HEK293T (cell line): ENCODE measurements around the gene BBX.

Source experiments
- CTCF ChIA-PET: fragments of 350-600 bp; formaldehyde crosslinking; extraction: SDS; loops from one replicate; lab custom pipeline; 2021; ENCODE audit warnings: antibody characterized with exemption, inconsistent platforms; lab: Yijun Ruan, JAX
- POLR2A ChIA-PET: fragments of 350-600 bp; formaldehyde crosslinking; extraction: SDS; loops from one replicate; lab custom pipeline; 2020; ENCODE audit warnings: antibody characterized with exemption, inconsistent platforms; lab: Yijun Ruan, JAX
- DNase-seq: peaks from one replicate; pipeline ENCODE4 v3.0.0; 2012; ENCODE audit warnings: mixed read lengths; ENCODE audit errors: extremely low spot score
- ARNT ChIP-seq: fragments of 450-650 bp; IDR thresholded peaks from 2 replicates; pipeline ENCODE4 v1.6.1; 2017; ENCODE audit warnings: mild to moderate bottlenecking
- BHLHE40 ChIP-seq: fragments of 450-650 bp; IDR thresholded peaks from 2 replicates; pipeline ENCODE4 v1.6.1; 2016; ENCODE audit warnings: mild to moderate bottlenecking, moderate library complexity, borderline replicate concordance
- CTBP1 ChIP-seq: fragments of 450-650 bp; IDR thresholded peaks from 2 replicates; pipeline ENCODE4 v1.6.1; 2016; ENCODE audit warnings: borderline replicate concordance
- ELF4 ChIP-seq: fragments of 450-650 bp; IDR thresholded peaks from 2 replicates; pipeline ENCODE4 v1.6.1; 2017; ENCODE audit warnings: antibody characterized with exemption
- FOXA1 ChIP-seq: fragments of 450-650 bp; IDR thresholded peaks from 2 replicates; pipeline ENCODE4 v1.6.1; 2016; ENCODE audit warnings: mild to moderate bottlenecking
- FOXK2 ChIP-seq: fragments of 450-650 bp; IDR thresholded peaks from 2 replicates; pipeline ENCODE4 v1.6.1; 2016; ENCODE audit warnings: mild to moderate bottlenecking
- FOXM1 ChIP-seq: fragments of 450-650 bp; IDR thresholded peaks from 2 replicates; pipeline ENCODE4 v1.6.1; 2017; ENCODE audit warnings: mild to moderate bottlenecking, borderline replicate concordance
- HDGF ChIP-seq: fragments of 450-650 bp; IDR thresholded peaks from 2 replicates; pipeline ENCODE4 v1.6.1; 2017; ENCODE audit warnings: antibody characterized with exemption, borderline replicate concordance
- L3MBTL2 ChIP-seq: fragments of 450-650 bp; conservative IDR thresholded peaks from 2 replicates; pipeline ENCODE4 v1.6.1; 2016; ENCODE audit warnings: mild to moderate bottlenecking
- LEF1 ChIP-seq: fragments of 450-650 bp; IDR thresholded peaks from 2 replicates; pipeline ENCODE4 v1.6.1; 2017; ENCODE audit warnings: mild to moderate bottlenecking, borderline replicate concordance
- NFRKB ChIP-seq: fragments of 450-650 bp; IDR thresholded peaks from 2 replicates; pipeline ENCODE4 v1.6.1; 2016; ENCODE audit warnings: mild to moderate bottlenecking, moderate library complexity
- SP1 ChIP-seq: fragments of 450-650 bp; IDR thresholded peaks from 2 replicates; pipeline ENCODE4 v1.6.1; 2017
- SUZ12 ChIP-seq: fragments of 450-650 bp; IDR thresholded peaks from 2 replicates; pipeline ENCODE4 v1.6.1; 2016; ENCODE audit warnings: mild to moderate bottlenecking
- TARDBP ChIP-seq: fragments of 450-650 bp; IDR thresholded peaks from 2 replicates; pipeline ENCODE4 v1.6.1; 2016
- ZNF384 ChIP-seq: fragments of 450-650 bp; IDR thresholded peaks from 2 replicates; pipeline ENCODE4 v1.6.1; 2016
- TF ChIP-seq, protein P1 (sequence below): fragments of 450-650 bp; IDR thresholded peaks from 2 replicates; pipeline ENCODE4 v1.6.1; 2016

BBX gene

GRCh38 chr3:107523539-107524325, 970 bp downstream of the BBX start:
- TF ChIP-seq L3MBTL2 (peak; percentile 18; the same call in 1 of the 2 replicates), HDGF (no peak)
- ChIA-PET CTCF (interaction anchor here (0.6 to 1.1 kb wide), 3 partner anchors 94 to 107 kb away, joined by 3 read pairs; no protein-coding TSS in a partner anchor), POLR2A (interaction anchor here (0.8 to 1.3 kb wide), 6 partner anchors 10 to 288 kb away, joined by 3 to 12 read pairs (median 6); no protein-coding TSS in a partner anchor)
- DNase-seq: peak; percentile 33

GRCh38 chr3:107524326-107524840, 1.6 kb downstream of the BBX start:
- POLR2A ChIA-PET: interaction anchor here (0.6 to 1.3 kb wide), 7 partner anchors 8 to 289 kb away, joined by 3 to 12 read pairs (median 5); no protein-coding TSS in a partner anchor
- no peak for TF ChIP-seq FOXK2
- TF ChIP-seq LEF1: no peak
- no peak for TF ChIP-seq NFRKB
- TF ChIP-seq CTBP1: no peak
- TF ChIP-seq SUZ12: no peak
- TF ChIP-seq TARDBP: no peak
- TF ChIP-seq FOXA1: no peak
- TF ChIP-seq FOXM1: no peak
- no peak for TF ChIP-seq BHLHE40
- no peak for TF ChIP-seq ELF4
- TF ChIP-seq ZNF384: no peak
- TF ChIP-seq SP1: no peak
- TF ChIP-seq, protein P1, sequence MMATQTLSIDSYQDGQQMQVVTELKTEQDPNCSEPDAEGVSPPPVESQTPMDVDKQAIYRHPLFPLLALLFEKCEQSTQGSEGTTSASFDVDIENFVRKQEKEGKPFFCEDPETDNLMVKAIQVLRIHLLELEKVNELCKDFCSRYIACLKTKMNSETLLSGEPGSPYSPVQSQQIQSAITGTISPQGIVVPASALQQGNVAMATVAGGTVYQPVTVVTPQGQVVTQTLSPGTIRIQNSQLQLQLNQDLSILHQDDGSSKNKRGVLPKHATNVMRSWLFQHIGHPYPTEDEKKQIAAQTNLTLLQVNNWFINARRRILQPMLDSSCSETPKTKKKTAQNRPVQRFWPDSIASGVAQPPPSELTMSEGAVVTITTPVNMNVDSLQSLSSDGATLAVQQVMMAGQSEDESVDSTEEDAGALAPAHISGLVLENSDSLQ: no peak
- no peak for TF ChIP-seq ARNT
- no peak for TF ChIP-seq HDGF
- no peak for TF ChIP-seq L3MBTL2
- CTCF ChIA-PET: interaction anchor here (0.6 to 1.1 kb wide), 3 partner anchors 95 to 108 kb away, joined by 3 read pairs; no protein-coding TSS in a partner anchor
- no peak for DNase-seq

DNA sequence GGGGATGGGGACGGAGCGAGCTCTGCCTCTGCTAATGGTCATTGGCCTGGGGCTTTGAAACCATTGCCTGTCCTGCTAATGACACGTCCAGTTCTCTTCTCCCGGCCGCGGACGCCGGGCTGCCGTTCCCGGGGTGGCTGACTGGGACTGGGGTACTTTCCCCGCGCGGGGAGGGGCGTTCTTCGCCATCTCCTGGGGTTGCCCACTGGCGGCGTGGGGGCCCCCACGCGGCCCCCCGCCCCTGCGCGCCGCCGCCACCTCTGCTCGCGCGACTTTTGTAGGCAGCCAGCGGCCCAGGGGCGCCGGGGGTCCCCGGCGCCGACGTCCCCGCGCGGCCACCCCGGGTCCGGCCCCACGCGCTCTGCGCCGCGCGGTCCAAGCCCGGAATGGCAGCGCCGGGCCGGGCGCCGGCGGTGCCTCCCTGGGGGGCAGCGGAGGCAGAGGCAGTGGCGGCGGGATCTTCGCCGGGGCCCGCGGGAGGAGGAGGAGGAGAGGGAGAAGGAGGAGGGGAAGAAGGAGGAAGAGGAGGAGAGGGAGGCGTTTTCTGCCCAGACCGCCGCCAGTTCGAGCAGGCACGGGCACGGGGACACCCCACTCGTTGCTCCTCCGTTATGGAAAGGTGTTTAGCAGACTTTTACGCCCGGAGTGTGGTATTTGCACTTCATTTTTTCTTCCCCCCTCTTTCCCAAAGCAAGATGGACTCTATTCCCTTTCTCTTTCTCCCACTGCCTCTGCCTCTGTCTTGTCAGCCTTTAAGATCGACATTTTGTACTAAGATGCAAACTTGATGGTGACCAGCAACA, 2.3 kb downstream of the BBX start:
- POLR2A ChIA-PET: interaction anchor here (0.6 to 1.3 kb wide), 7 partner anchors 9 to 289 kb away, joined by 3 to 12 read pairs (median 5); no protein-coding TSS in a partner anchor
- peak; percentile 52 for DNase-seq

GRCh38 chr3:107525644-107526305, 3.0 kb downstream of the BBX start:
- CTCF ChIA-PET: no interaction called here
- TF ChIP-seq ZNF384 (no peak), SP1 (no peak), HDGF (0 out of 2 replicates have a peak, but pooled peaks have one; percentile 7), ELF4 (no peak), BHLHE40 (no peak), FOXK2 (no peak)
- POLR2A ChIA-PET: no interaction called here
- DNase-seq: peak; percentile 21

More for the DNA sequence above, 2.3 kb downstream of the BBX start:
- TF ChIP-seq FOXK2 (no peak), L3MBTL2 (0 out of 2 replicates have a peak, but pooled peaks have one; percentile 30), FOXM1 (peak; percentile 49; the same call in 1 of the 2 replicates), HDGF (no peak), ARNT (no peak)
- CTCF ChIA-PET: interaction anchor here (0.7 to 1.1 kb wide), 2 partner anchors 96 to 100 kb away, joined by 3 read pairs; no protein-coding TSS in a partner anchor

- CTCF ChIA-PET: no interaction called here
- POLR2A ChIA-PET: no interaction called here
- DNase-seq: no peak
- peak; percentile 91 for TF ChIP-seq ZNF384
- TF ChIP-seq FOXM1: no peak
- TF ChIP-seq, protein P1: peak; percentile 47
Measured at GRCh38 chr3:107531917-107532469, 9.2 kb downstream of the BBX start.

- ChIA-PET POLR2A (no interaction called here), CTCF (interaction anchor here (1.0 kb wide), 1 partner anchor 305 kb away, joined by 3 read pairs; no protein-coding TSS in a partner anchor)
- no peak for DNase-seq
- TF ChIP-seq LEF1 (no peak), ELF4 (no peak), FOXA1 (no peak), FOXK2 (no peak), CTBP1 (no peak), BHLHE40 (no peak), ZNF384 (no peak), SUZ12 (no peak), NFRKB (no peak), L3MBTL2 (no peak), SP1 (no peak), ARNT (no peak), HDGF (no peak), TARDBP (no peak), FOXM1 (no peak)
- TF ChIP-seq, protein P1: no peak
Measured at GRCh38 chr3:107540857-107541256, 18.1 kb downstream of the BBX start.
